Measurements from ENCODE around the gene MSX2.
"Not testable (repeated sequence)": the region's sequence is repeated elsewhere in the genome, so short reads cannot be mapped to it uniquely, and the experiment has no call there.

The MSX2 gene

GRCh38 chr5:174760721-174761120, 36.3 kb downstream of the MSX2 start:
- H3K4me3 ChIP-seq (ENCODE audit: low read depth, low read length): no peak overlapping the region
- no peak for TF ChIP-seq CTCF (conservative IDR thresholded peaks at IDR 0.05; ENCODE audit: low read depth, low read length)

GRCh38 chr5:174761341-174761740, 37.0 kb downstream of the MSX2 start:
- H3K4me3 ChIP-seq (ENCODE audit: low read depth, low read length); DNase-seq (ENCODE audit: low read depth): not testable (repeated sequence)

More at GRCh38 chr5:174760721-174761120, 36.3 kb downstream of the MSX2 start:
- DNase-seq (ENCODE audit: low read depth): no peak

- DNase-seq (ENCODE audit: low read depth): no peak
Measured at GRCh38 chr5:174764309-174764708, 39.9 kb downstream of the MSX2 start.

GRCh38 chr5:174765540-174765939, 41.2 kb downstream of the MSX2 start:
- TF ChIP-seq CTCF (conservative IDR thresholded peaks at IDR 0.05; ENCODE audit: low read depth, low read length): no peak
- DNase-seq (ENCODE audit: low read depth): no peak
- H3K4me3 ChIP-seq (ENCODE audit: low read depth, low read length): no peak overlapping the region

More at GRCh38 chr5:174764309-174764708, 39.9 kb downstream of the MSX2 start:
- no peak for TF ChIP-seq CTCF (conservative IDR thresholded peaks at IDR 0.05; ENCODE audit: low read depth, low read length)
- no peak overlapping the region for H3K4me3 ChIP-seq (ENCODE audit: low read depth, low read length)

- no peak overlapping the region for H3K4me3 ChIP-seq (ENCODE audit: low read depth, low read length)
- TF ChIP-seq CTCF (conservative IDR thresholded peaks at IDR 0.05; ENCODE audit: low read depth, low read length): no peak
- no peak for DNase-seq (ENCODE audit: low read depth)
Measured at GRCh38 chr5:174767670-174768069, 43.3 kb downstream of the MSX2 start.

GRCh38 chr5:174769005-174769404, 44.6 kb downstream of the MSX2 start:
- no peak for TF ChIP-seq CTCF (conservative IDR thresholded peaks at IDR 0.05; ENCODE audit: low read depth, low read length)
- no peak overlapping the region for H3K4me3 ChIP-seq (ENCODE audit: low read depth, low read length)
- no peak for DNase-seq (ENCODE audit: low read depth)

- TF ChIP-seq CTCF (conservative IDR thresholded peaks at IDR 0.05; ENCODE audit: low read depth, low read length): no peak
- H3K4me3 ChIP-seq (ENCODE audit: low read depth, low read length): no peak overlapping the region
- DNase-seq (ENCODE audit: low read depth): no peak
Measured at GRCh38 chr5:174773371-174773770, 49.0 kb downstream of the MSX2 start.

- no peak for TF ChIP-seq CTCF (conservative IDR thresholded peaks at IDR 0.05; ENCODE audit: low read depth, low read length)
- no peak overlapping the region for H3K4me3 ChIP-seq (ENCODE audit: low read depth, low read length)
- DNase-seq (ENCODE audit: low read depth): no peak
Measured at GRCh38 chr5:174775081-174775480, 50.7 kb downstream of the MSX2 start.

All from choroid plexus epithelial cell (primary cell).